ACC112 (cell line): Measurements from ENCODE around the gene ACTG1.

Source experiments
- H2AFZ ChIP-seq: fragments of 200-600 bp; sonication (generic); one replicate; pipeline ENCODE4 v1.6.0; 2017; ENCODE audit warnings: antibody characterized with exemption, low read length; ENCODE audit not compliant: unreplicated experiment
- H3K27ac ChIP-seq: fragments of 200-600 bp; sonication (generic); 2 replicates; pipeline ENCODE4 v1.5.1; 2014; ENCODE audit warnings: low read depth, mild to moderate bottlenecking, antibody characterized with exemption, low read length, moderate library complexity
- H3K27me3 ChIP-seq: fragments of 200-600 bp; sonication (generic); 2 replicates; pipeline ENCODE4 v1.6.1; 2014; ENCODE audit warnings: mild to moderate bottlenecking, antibody characterized with exemption, low read length, moderate library complexity, mixed read lengths; ENCODE audit not compliant: insufficient read depth
- H3K36me3 ChIP-seq: fragments of 200-600 bp; sonication (generic); 2 replicates; pipeline ENCODE4 v1.6.1; 2016; ENCODE audit warnings: mild to moderate bottlenecking, antibody characterized with exemption, low read length, moderate library complexity, mixed read lengths; ENCODE audit not compliant: insufficient read depth
- H3K4me1 ChIP-seq: fragments of 200-600 bp; sonication (generic); one replicate; pipeline ENCODE4 v1.6.1; 2016; ENCODE audit warnings: low read length, mixed read lengths; ENCODE audit not compliant: insufficient read depth, unreplicated experiment, control insufficient read depth
- H3K4me3 ChIP-seq: fragments of 200-600 bp; sonication (generic); 2 replicates; pipeline ENCODE4 v1.5.1; 2014; ENCODE audit warnings: mild to moderate bottlenecking, low read depth, low read length
- H3K79me2 ChIP-seq: fragments of 200-600 bp; sonication (generic); one replicate; pipeline ENCODE4 v1.6.0; 2016; ENCODE audit warnings: low read length; ENCODE audit not compliant: control insufficient read depth, unreplicated experiment, insufficient read depth

ACTG1 gene

GRCh38 chr17:81492706-81493105 lies 19.9 kb downstream of the ACTG1 start:
- no peaks in the 10 kb centered on the region for H3K79me2 ChIP-seq
- no peak overlapping the region for H3K4me3 ChIP-seq
- H3K27ac ChIP-seq, result no peak overlapping the region
- no peak overlapping the region for H2AFZ ChIP-seq
- no peaks in the 10 kb centered on the region; the same call in 1 of the 2 replicates for H3K27me3 ChIP-seq
- no peaks in the 10 kb centered on the region for H3K36me3 ChIP-seq
- peaks cover 3% of the 10 kb centered on the region for H3K4me1 ChIP-seq

DNA sequence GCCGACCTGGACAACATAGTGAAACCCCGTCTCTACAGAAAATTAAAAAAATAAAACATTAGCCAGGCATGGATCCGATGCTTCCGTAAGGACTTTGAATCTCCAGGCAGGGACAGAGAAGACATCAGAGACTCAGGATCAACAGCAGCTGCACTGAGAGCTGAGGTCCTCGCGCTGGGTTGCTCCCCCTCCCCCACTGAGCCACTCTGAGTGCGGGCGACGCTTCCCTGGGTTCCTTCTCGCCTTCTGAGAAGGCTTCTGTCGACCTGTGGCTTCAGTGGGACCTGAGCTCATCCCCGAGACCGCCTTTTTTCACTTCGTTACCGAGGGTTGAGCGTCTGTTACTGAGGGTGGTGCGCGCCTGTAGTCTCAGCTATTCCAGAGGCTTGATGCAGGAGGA lies 20.4 kb downstream of the ACTG1 start:
- no peak overlapping the region for H3K27ac ChIP-seq
- no peaks in the 10 kb centered on the region for H3K79me2 ChIP-seq
- H3K27me3 ChIP-seq, result no peaks in the 10 kb centered on the region; the same call in 1 of the 2 replicates
- no peaks in the 10 kb centered on the region for H3K36me3 ChIP-seq
- H3K4me3 ChIP-seq, result no peak overlapping the region
- peaks cover 3% of the 10 kb centered on the region for H3K4me1 ChIP-seq
- H2AFZ ChIP-seq, result no peak overlapping the region

DNA sequence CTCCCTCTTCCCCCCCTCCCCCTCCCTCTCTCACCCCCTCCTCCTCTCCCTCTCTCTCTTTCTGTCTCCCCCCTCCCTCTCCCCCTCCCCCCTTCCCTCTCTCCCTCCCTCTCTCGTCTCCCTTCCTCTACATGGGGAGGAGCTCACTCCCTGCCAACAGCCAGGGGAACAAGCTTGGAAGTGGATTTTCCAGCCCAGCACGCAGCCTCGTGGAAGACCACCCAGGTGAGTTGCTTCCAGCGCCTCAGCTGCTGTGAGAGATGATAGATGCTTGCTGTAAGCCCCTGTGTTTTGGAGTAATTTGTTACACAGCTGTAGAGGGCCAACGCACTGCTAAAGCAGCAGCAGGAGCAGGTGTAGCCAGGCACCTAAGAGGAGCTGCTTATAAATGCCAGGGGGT lies 20.8 kb downstream of the ACTG1 start:
- Histone ChIP-seq H3K27me3 (no peaks in the 10 kb centered on the region; the same call in 1 of the 2 replicates), H3K36me3 (no peaks in the 10 kb centered on the region), H3K79me2 (no peaks in the 10 kb centered on the region), H3K27ac (no peak overlapping the region), H3K4me3 (no peak overlapping the region), H2AFZ (no peak overlapping the region), H3K4me1 (peaks cover 3% of the 10 kb centered on the region)

- no peak overlapping the region for H2AFZ ChIP-seq
- H3K79me2 ChIP-seq, result no peaks in the 10 kb centered on the region
- no peak overlapping the region for H3K4me3 ChIP-seq
- H3K4me1 ChIP-seq, result peaks cover 3% of the 10 kb centered on the region
- H3K36me3 ChIP-seq, result no peaks in the 10 kb centered on the region
- no peaks in the 10 kb centered on the region; the same call in 1 of the 2 replicates for H3K27me3 ChIP-seq
- no peak overlapping the region for H3K27ac ChIP-seq
Measured at GRCh38 chr17:81491181-81491581, 21.4 kb downstream of the ACTG1 start.

DNA sequence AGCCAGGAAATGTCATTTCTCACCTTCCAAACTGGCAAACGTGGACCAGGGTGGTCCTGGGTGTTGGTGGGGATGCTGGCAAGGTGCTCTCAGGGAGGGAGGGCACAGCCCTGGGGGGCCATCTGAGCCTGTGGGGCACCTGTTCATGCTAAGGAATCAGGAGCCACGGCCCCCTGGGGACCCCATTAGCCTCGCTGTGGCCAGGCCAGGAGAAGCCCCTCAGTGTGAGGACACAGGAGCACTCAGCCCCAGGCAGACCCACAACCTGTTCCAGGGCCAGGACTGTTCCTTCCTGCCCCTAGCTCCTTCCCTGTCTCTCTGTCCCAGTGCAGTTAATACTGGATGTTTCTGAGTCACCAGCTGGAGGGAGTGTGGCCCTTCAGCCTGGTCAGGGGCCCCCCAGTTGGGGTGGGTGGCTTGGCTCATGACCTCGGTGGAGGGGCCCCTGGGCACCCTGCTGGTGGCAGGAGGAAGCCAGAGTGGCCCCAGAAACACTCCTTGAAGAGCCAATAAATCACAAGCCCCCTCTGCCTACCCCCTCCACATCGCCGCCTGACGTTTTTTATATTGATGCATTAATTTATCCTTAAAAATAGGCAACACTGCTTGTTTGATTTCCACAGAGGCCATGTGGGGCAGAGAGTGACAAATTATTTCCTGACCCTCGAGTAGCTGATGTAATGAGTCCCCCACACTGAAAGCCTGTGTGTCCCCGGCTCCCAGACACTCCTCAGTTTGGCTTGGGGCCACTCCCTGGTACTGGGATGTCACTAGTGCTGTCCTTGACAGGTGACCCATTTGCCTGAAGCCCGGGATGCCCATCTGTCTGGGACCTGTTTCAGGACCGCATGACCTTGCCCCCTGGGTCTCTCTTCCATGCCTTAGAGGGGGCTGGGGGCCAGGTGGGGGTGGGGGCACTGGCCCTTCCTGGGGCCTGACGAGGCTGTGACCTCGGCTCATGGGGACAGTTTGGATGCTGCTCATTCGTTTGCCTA lies 22.3 kb downstream of the ACTG1 start:
- no peak overlapping the region for H3K27ac ChIP-seq
- no peaks in the 10 kb centered on the region; the same call in 1 of the 2 replicates for H3K27me3 ChIP-seq
- H3K4me3 ChIP-seq, result no peak overlapping the region
- H3K79me2 ChIP-seq, result no peaks in the 10 kb centered on the region
- H3K36me3 ChIP-seq, result no peaks in the 10 kb centered on the region
- peaks cover 3% of the 10 kb centered on the region for H3K4me1 ChIP-seq
- no peak overlapping the region for H2AFZ ChIP-seq

DNA sequence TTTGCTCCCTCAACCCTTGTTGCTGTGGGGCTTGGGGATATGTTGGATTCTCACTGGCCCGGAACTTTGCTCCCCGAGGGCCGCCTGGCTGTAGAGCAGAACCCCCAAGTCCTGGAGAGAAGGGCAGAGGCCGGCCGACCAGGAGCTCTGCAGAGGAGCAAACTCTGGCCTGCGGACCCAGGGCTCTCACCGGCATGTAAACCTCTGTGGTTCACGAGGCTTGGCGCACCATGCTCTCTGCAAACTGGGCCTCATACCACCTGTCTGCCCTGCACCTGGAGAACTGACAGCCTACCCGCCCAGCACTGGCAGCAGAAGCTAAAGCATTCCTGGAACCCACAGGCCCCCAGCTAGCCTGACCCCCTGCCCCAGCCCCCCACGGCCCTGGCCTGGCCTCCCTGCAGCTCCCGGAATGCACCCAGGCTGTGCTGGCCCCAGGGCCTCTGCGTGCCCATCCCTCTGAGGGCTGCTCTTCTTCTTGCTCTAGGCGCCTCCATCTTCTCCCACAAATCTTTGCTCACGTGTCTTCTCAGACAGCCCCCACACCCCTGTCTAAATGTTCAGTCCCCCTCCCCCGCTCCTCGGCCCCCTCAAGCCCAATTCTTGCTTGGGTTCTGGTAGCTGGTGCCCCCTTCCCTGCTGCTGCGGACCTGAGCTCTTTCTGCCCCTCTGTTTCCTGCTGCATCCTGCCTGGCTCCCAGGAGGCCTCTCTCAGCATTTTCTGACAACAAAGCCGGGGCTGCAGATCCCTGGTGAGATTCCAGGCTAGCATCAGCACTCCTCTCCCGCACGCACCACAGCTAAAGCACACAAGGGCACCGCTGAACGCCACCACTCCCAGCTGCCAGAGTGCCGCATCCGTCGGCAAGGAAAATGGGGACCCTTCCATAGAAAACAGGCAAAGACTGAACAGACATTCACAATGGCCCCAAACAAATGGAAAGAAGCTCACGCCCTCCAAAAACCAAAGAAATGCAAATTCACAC lies 23.3 kb downstream of the ACTG1 start:
- no peaks in the 10 kb centered on the region for H3K79me2 ChIP-seq
- peaks cover 3% of the 10 kb centered on the region for H3K4me1 ChIP-seq
- no peak overlapping the region for H3K27ac ChIP-seq
- no peak overlapping the region for H2AFZ ChIP-seq
- H3K27me3 ChIP-seq, result no peaks in the 10 kb centered on the region; the same call in 1 of the 2 replicates
- peak overlapping the region; percentile 92 for H3K4me3 ChIP-seq
- no peaks in the 10 kb centered on the region for H3K36me3 ChIP-seq

GRCh38 chr17:81488276-81488860 lies 24.2 kb downstream of the ACTG1 start:
- H3K79me2 ChIP-seq, result no peaks in the 10 kb centered on the region
- no peaks in the 10 kb centered on the region; the same call in 1 of the 2 replicates for H3K27me3 ChIP-seq
- peaks cover 3% of the 10 kb centered on the region for H3K4me1 ChIP-seq
- peak overlapping the region; percentile 40; the same call in 1 of the 2 replicates for H3K27ac ChIP-seq
- H3K4me3 ChIP-seq, result peak overlapping the region; percentile 92
- H2AFZ ChIP-seq, result peak overlapping the region; percentile 64
- no peaks in the 10 kb centered on the region for H3K36me3 ChIP-seq

- peak overlapping the region; percentile 92 for H3K4me3 ChIP-seq
- H2AFZ ChIP-seq, result peak overlapping the region; percentile 90
- no peaks in the 10 kb centered on the region for H3K27me3 ChIP-seq
- no peaks in the 10 kb centered on the region for H3K36me3 ChIP-seq
- H3K79me2 ChIP-seq, result no peaks in the 10 kb centered on the region
- H3K27ac ChIP-seq, result peak overlapping the region; percentile 40; the same call in 1 of the 2 replicates
- peaks cover 3% of the 10 kb centered on the region for H3K4me1 ChIP-seq
Measured at GRCh38 chr17:81487487-81488275, 24.9 kb downstream of the ACTG1 start.

DNA sequence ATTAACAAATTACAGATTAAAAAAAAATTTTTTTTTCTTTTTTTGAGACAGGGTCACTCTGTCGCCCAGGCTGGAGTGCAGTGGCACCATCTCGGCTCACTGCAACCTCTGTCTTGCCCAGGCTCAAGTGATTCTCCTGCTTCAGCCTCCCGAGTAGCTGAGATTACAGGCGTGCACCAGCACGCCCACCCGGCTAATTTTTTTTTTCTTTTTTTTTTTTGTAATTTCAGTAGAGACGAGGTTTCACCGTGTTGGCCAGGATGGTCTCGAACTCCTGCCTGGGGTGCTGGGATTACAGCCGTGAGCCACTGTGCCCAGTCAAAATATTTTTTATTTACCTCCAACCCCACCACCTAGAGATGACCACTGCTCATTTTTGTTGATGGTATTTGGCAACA lies 25.5 kb downstream of the ACTG1 start:
- Histone ChIP-seq H3K27me3 (no peaks in the 10 kb centered on the region), H3K36me3 (no peaks in the 10 kb centered on the region), H3K79me2 (no peaks in the 10 kb centered on the region), H3K27ac (no peak overlapping the region), H2AFZ (peak overlapping the region; percentile 90), H3K4me3 (peak overlapping the region; percentile 92), H3K4me1 (peaks cover 3% of the 10 kb centered on the region)
